ENCODE results near the gene ITCH. TPM values are rescaled to one million over a fixed set of nuclear protein-coding genes. Genes with fewer than 3 reads are reported as not detected.
"Not testable (repeated sequence)": the region's sequence is repeated elsewhere in the genome, so short reads cannot be mapped to it uniquely, and the experiment has no call there.

Gene ITCH
- total RNA-seq, 1 donor from 2014 or later, result 76.5 TPM

DNA sequence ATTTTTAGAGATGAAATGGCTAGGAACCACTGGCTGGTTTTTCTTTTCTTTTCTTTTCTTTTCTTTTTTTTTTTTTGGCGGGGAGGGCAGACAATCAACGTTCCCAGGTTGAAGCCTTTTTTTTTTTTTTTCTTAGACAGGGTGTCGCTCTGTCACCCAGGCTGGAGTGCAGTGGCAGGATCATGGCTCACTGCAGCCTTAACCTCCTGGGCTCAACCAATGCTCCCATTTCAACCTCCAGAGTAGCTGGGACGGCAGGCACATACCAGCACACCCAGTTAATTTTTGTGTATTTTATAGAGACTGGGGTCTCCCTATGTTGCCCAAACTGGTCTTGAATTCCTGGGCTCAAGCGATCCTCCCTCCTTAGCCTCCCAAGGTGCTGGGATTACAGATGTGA is 18.8 kb upstream of the ITCH start:
- DNase-seq, result no peak

DNA sequence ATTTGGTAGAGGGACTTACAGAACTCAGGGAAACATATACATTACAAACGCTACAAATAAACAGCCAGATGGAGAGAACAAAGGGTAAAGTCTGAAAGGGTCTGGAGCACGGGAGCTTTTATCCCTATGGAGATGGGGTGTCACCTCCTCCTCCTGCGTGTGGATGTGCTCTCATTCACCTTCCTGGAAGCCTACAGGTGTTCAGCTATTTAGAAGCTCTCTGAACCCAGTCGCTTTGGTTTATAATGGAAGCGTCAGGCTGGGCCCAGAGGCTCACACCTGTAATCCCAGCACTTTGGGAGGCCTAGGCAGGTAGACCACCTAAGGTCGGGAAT is 17.7 kb upstream of the ITCH start:
- DNase-seq, result no peak

DNA sequence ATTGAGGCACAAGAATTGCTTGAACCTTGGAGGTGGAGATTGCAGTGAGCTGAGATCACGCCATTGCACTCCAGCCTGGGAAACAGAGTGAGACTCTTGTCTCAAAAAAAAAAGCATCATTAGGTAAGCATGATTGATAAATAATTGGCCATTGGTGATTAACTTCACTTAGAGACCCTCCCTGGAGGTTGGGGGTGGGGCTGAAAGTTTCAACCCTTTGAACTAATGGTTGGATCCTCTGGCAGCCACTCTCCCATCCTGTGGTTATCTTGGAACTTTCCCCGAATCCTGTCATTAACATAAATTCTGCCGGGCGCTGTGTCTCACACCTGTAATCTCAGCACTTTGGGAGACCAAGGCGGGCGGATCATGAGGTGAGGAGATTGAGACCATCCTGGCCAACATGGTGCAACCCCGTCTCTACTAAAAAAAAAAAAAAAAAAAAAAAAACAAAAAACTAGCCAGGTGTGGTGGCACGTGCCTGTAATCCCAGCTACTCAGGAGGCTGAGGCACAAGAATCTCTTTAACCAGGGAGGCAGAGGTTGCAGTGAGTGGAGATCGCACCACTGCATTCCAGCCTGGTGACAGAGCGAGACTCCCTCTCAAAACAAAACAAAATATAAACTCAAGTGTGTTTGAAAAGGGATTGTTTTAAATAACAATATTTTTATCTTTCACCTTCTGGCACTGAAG is 17.1 kb upstream of the ITCH start:
- DNase-seq, result not testable (repeated sequence)

DNA sequence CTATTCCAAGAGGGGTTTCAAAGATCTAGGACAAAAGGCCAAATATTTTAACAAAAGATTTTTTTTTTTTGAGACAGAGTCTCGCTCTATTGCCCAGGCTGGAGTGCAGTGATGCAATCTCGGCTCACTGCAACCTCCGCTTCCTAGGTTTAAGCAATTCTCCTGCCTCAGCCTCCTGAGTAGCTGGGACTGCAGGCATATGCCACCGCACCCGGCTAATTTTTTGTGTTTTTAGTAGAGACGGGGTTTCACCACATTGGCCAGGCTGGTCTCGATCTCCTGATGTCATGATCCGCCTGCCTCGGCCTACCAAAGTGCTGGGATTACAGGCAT is 16.6 kb upstream of the ITCH start:
- not testable (repeated sequence) for DNase-seq

GRCh38 chr20:34347571-34347970 is 15.5 kb upstream of the ITCH start:
- no peak for DNase-seq

- DNase-seq, result no peak
These were observed 13.0 kb upstream of the ITCH start for GRCh38 chr20:34350095-34350494.

GRCh38 chr20:34353467-34353866 is 9.6 kb upstream of the ITCH start:
- DNase-seq, result not testable (repeated sequence)

- no peak for DNase-seq
These were observed 7.6 kb upstream of the ITCH start for GRCh38 chr20:34355427-34355826.

DNA sequence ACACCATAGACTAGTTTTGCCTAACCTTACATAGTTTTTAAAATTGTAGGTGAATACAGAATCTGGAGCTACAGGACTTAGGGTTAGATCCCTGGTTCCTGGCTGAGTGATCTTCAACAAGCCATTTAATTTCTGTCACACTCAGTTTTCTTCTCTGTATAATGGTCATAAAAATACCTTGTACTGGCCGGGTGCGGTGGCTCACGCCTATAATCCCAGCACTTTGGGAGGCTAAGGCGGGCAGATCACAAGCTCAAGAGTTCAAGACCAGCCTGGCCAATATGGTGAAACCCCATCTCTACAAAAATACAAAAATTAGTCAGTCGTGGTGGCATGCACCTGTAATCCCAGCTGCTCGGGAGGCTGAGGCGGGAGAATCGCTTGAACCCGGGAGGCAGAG is 3.3 kb upstream of the ITCH start:
- DNase-seq, result not testable (repeated sequence)

GRCh38 chr20:34362502-34363061 is 491 bp upstream of the ITCH start:
- no peak for DNase-seq

GRCh38 chr20:34363465-34364222 is 571 bp downstream of the ITCH start:
- peak; percentile 74 for DNase-seq

DNA sequence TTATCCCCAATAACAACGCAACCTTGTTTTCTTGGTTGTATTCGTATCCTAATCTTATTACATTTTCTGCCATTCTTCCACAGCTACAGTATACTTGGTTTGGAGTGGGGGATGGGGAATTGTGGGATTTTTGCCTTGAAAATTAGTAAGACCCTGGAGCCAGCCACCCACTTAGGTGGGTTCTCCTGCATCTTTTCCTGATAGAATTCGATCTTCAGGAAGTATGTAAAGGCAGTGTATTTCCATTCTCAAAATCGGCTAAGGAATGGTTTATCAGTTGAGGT is 1.1 kb downstream of the ITCH start:
- DNase-seq, result no peak

GRCh38 chr20:34365765-34366213 is 2.7 kb downstream of the ITCH start:
- DNase-seq, result no peak

- DNase-seq, result no peak
These were observed 4.1 kb downstream of the ITCH start for GRCh38 chr20:34367155-34367554.

DNA sequence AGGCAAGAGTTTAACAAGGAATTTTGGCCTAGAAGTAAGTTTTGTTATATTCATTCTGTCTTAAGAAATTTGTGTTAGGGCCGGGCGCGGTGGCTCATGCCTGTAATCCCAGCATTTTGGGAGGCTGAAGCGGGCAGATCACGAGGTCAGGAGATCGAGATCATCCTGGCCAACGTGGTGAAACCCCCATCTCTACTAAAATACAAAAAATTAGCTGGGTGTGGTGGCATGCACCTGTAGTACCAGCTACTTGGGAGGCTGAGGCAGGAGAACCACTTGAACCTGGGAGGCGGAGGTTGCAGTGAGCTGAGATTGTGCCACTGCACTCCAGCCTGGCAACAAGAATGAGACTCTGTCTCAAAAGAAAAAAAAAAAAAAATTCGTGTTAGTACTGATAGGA is 4.8 kb downstream of the ITCH start:
- not testable (repeated sequence) for DNase-seq

DNA sequence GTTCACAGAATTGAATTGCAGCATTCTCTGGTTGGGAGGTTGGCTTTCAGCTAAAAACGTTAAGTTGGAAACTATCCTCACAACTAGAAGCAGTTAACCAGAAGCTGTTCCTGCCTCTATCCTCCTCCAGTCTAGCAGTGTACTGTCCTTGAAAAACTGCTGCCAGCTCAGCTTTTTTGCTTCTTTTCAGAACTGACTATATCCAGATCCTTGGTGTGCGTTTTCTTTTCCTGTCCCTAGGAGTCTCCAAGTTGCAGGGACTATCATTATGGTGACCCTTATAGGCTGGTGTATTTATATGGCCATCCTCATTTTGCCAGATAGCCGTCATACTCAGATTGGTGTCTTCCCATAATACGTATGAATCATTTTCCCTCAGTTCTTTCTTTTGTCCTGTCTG is 5.5 kb downstream of the ITCH start:
- no peak for DNase-seq

GRCh38 chr20:34369265-34369664 is 6.2 kb downstream of the ITCH start:
- DNase-seq, result no peak

- no peak for DNase-seq
These were observed 7.0 kb downstream of the ITCH start for GRCh38 chr20:34370062-34370461.

DNA sequence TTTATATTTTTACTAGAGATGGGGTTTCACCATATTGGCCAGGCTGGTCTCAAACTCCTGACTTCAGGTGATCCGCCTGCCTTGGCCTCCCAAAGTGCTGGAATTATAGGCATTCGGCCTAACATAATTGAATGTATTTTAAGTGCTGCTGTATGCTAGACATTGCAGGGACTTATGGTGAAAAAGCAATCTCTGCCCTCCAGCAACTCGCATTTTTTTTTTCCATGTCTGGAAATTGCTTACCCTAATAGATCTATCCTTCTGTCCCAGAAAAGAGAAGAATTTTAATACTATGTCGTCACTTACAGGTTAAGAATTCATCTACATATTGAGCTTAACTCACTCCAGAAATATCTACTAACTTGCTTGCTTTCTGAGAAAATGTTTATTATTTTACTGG is 10.4 kb downstream of the ITCH start:
- no peak for DNase-seq

DNA sequence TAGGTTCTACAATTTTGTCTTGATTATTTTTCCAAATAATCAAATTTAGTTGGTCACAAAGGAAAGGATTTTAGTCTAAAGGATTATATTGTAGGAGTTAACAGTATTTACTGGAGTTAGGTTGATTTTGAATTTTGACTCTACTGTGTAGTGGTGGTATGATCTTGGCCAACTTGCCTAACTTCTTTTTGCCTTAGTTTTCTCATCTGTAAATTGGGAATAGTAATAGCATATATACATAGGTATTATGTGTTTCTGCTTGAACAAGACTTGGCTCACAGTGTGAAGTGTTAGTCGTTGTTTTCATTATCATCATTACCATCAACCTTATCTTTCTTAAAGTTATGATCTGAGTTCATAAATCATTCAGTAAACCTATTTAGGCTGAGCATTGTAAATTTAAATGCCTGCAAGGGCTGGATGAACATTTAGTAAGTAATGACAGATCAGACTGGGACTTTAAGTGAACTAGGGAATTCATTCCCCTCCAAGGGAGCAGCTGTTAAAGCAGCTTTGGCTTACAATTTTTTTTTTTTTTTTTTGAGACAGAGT is 11.2 kb downstream of the ITCH start:
- no peak for DNase-seq

DNA sequence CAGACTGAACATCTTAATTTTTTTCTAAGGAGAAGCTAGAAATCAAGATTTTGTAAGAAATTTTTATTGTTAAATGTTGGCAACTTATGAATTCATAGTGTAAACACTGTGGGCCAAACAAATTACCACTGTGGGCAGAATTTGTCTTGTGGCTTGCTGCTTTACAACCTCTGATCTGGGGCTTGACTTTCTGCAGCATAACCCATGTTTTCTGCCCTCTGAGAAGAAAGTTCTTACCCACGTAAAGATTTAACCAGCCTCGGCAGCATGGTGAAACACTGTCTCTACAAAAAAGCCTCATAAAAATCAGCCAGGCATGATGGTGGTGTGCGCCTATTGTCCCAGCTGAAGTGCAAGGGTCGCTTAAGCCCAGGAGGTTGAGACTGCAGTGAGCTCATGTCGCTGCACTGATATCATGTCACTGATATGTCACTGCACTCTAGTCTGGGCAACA is 12.9 kb downstream of the ITCH start:
- no peak for DNase-seq

GRCh38 chr20:34377072-34377847 is 14.2 kb downstream of the ITCH start:
- no peak for DNase-seq

DNA sequence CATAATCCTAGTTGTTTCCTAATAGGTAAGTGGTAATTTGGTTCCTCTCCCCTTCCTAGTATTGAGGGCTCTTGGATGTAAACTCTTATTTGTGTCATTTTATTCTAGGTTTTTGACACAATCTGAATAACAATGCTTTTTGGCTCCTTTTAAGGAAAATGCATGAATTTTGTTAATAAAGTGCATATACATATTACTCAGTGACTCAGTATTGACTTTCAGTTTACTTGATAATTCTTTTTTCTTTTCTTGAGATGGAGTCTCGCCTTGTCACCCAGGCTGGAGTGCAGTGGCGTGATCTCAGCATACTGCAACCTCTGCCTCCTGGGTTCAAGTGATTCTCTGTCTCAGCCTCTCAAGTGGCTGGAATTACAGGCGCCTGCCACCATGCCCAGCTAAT is 19.1 kb downstream of the ITCH start:
- no peak for DNase-seq
